Left renal cortex interstitium (tissue), 4 donors: ENCODE results near the gene RNPS1. TPM values are rescaled to one million over a fixed set of nuclear protein-coding genes. Genes with fewer than 3 reads are reported as not detected.

Source experiments
- DNase-seq, 4 donors: peaks; one replicate each; pipeline ENCODE4 v3.0.0-alpha.2; 2013; ENCODE audit warnings: low read depth in 4 of 4, low spot score in 2 of 4, missing footprints in 1 of 4
- polyA plus RNA-seq, 4 donors: library from polyadenylated mRNA; unstranded; fragments of 120-200 nt; gene quantifications; one replicate each; pipeline ENCODE4 v1.2.1, GENCODE V29; 2013; ENCODE audit not compliant: insufficient read length in 4 of 4

Gene RNPS1
- polyA plus RNA-seq, 4 donors: 179 to 229 (median 214) TPM

DNA sequence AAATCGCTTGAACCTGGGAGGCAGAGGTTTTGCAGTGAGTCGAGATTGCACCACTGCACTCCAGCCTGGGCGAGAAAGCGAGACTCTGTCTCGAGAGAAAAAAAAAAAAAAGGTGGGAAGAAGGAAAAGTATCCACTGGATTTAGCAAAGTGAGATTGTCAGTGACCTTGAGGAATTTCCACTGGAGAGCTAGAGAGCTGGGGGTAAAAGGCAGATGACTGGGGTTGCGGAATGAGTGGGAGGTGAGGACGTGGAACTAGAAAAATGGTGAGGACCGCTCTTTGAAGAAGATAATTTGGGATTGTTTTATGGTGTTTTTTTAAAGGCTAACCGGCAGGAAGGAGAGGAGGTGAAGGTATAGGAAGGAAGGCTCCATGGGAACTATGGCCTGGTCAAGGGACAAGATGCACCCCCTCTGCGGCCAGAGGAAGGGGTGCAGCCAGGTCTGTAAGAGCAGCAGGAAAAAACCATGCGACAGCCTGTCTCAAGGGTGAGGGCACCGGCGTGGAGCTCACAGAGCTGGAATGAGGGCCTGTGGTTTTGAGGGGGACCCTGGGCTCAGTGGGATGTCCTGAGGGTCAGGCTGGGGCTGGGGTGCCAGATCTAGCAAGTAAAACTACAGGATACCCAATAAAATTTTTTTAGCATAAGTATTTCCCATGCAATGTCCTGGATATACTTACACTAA is 63.4 kb downstream of the RNPS1 start:
- DNase-seq: no peak

Other genes starting within 250 kb of the RNPS1 start
- gene NPW, start 248.3 kb downstream of the RNPS1 start, polyA plus RNA-seq: 10 to 100 TPM in 2 of 4 donors, 1 to 10 TPM in 2; 3.0 to 16.3 (median 9.7) TPM
- gene NHERF2, start 241.2 kb downstream of the RNPS1 start, polyA plus RNA-seq: 100 to 1,000 TPM; 103 to 184 (median 146) TPM
- gene NTHL1, start 220.3 kb downstream of the RNPS1 start, polyA plus RNA-seq: 10 to 100 TPM; 15.4 to 29.1 (median 25.3) TPM
- 100 to 1,000 TPM; 104 to 188 (median 148) TPM for gene TSC2, start 220.1 kb downstream of the RNPS1 start, polyA plus RNA-seq
- gene PKD1, start 132.2 kb downstream of the RNPS1 start, polyA plus RNA-seq: 100 to 1,000 TPM in 2 of 4 donors, 10 to 100 TPM in 2; 48.3 to 128 (median 95.9) TPM
- 1 to 10 TPM; 2.5 to 4.6 (median 3.1) TPM for gene RAB26, start 119.5 kb downstream of the RNPS1 start, polyA plus RNA-seq
- 10 to 100 TPM; 42.9 to 63.3 (median 55.5) TPM for gene TRAF7, start 112.3 kb downstream of the RNPS1 start, polyA plus RNA-seq
- 1 to 10 TPM; 1.4 to 2.8 (median 2.0) TPM for gene CASKIN1, start 71.5 kb downstream of the RNPS1 start, polyA plus RNA-seq
- 10 to 100 TPM; 38.7 to 63.2 (median 46.6) TPM for gene MLST8, start 62.7 kb downstream of the RNPS1 start, polyA plus RNA-seq
- gene BRICD5, start 57.3 kb downstream of the RNPS1 start, polyA plus RNA-seq: 10 to 100 TPM in 1 of 4 donors, 1 to 10 TPM in 3; 3.5 to 11.6 (median 8.2) TPM
- 10 to 100 TPM; 13.8 to 19.3 (median 17.4) TPM for gene PGP, start 53.3 kb downstream of the RNPS1 start, polyA plus RNA-seq
- 10 to 100 TPM; 14.7 to 25.8 (median 22.3) TPM for gene E4F1, start 44.5 kb downstream of the RNPS1 start, polyA plus RNA-seq
- 1 to 10 TPM in 3 of 4 donors, under 1 TPM in 1; 0.55 to 1.8 (median 1.2) TPM for gene DNASE1L2, start 31.7 kb downstream of the RNPS1 start, polyA plus RNA-seq
- gene ECI1, start 16.5 kb downstream of the RNPS1 start, polyA plus RNA-seq: 100 to 1,000 TPM in 1 of 4 donors, 10 to 100 TPM in 3; 60.0 to 104 (median 80.2) TPM
- gene ABCA3, start 72.6 kb upstream of the RNPS1 start, polyA plus RNA-seq: 1 to 10 TPM; 5.1 to 6.9 (median 6.1) TPM
- gene CCNF, start 161.3 kb upstream of the RNPS1 start, polyA plus RNA-seq: 10 to 100 TPM in 3 of 4 donors, 1 to 10 TPM in 1; 8.8 to 14.1 (median 11.2) TPM
- gene TEDC2, start 192.0 kb upstream of the RNPS1 start, polyA plus RNA-seq: 10 to 100 TPM in 3 of 4 donors, 1 to 10 TPM in 1; 7.3 to 16.6 (median 12.2) TPM
- 1 to 10 TPM; 1.9 to 5.0 (median 3.8) TPM for gene NTN3, start 203.2 kb upstream of the RNPS1 start, polyA plus RNA-seq
- 10 to 100 TPM; 14.1 to 24.4 (median 19.6) TPM for gene TBC1D24, start 207.0 kb upstream of the RNPS1 start, polyA plus RNA-seq
- gene ATP6V0C, start 245.8 kb upstream of the RNPS1 start, polyA plus RNA-seq: 100 to 1,000 TPM; 156 to 274 (median 248) TPM